ENCODE results near the gene ARHGAP28. TPM values are rescaled to one million over a fixed set of nuclear protein-coding genes. Genes with fewer than 3 reads are reported as not detected.

The ARHGAP28 gene
- total RNA-seq, 2 donors from 2014 or later, result 110 to 133 TPM

- Mint-ChIP-seq H3K9me3 (no peaks in the 10 kb centered on the region), H3K27ac (no peak overlapping the region), H3K4me3 (no peak overlapping the region), H3K36me3 (ENCODE audit: low read depth) (peaks cover 79% of the 10 kb centered on the region), H3K4me1 (peaks cover 8% of the 10 kb centered on the region), H3K27me3 (ENCODE audit: insufficient read depth) (no peaks in the 10 kb centered on the region)
- no peak for DNase-seq
- 85% methylated on average over 1 of the region's 1 CpG; no CpG with 5 or more reads in 1 of the 2 experiments for WGBS, 2 experiments (ENCODE audit: insufficient coverage in 1 of 2, insufficient read length in 1 of 2)
- H3K36me3 ChIP-seq (ENCODE audit: control insufficient read depth, insufficient read depth, low read length), result peaks cover 80% of the 10 kb centered on the region
- no peaks in the 10 kb centered on the region for H3K9me3 ChIP-seq (ENCODE audit: control insufficient read depth, low read length)
- no peak overlapping the region for H3K27ac ChIP-seq (ENCODE audit: low read depth, low read length)
- H3K4me1 ChIP-seq (ENCODE audit: control insufficient read depth, insufficient read depth, low read length), result no peaks in the 10 kb centered on the region
- H3K4me3 ChIP-seq (ENCODE audit: low read length), result no peak overlapping the region
- no peaks in the 10 kb centered on the region for H3K27me3 ChIP-seq (ENCODE audit: control insufficient read depth, insufficient read depth, low read length, poor library complexity, severe bottlenecking)
- no peak overlapping the region for H3K9ac ChIP-seq (ENCODE audit: extremely low read depth, low read length, poor library complexity, severe bottlenecking)
- TF ChIP-seq, protein P1, sequence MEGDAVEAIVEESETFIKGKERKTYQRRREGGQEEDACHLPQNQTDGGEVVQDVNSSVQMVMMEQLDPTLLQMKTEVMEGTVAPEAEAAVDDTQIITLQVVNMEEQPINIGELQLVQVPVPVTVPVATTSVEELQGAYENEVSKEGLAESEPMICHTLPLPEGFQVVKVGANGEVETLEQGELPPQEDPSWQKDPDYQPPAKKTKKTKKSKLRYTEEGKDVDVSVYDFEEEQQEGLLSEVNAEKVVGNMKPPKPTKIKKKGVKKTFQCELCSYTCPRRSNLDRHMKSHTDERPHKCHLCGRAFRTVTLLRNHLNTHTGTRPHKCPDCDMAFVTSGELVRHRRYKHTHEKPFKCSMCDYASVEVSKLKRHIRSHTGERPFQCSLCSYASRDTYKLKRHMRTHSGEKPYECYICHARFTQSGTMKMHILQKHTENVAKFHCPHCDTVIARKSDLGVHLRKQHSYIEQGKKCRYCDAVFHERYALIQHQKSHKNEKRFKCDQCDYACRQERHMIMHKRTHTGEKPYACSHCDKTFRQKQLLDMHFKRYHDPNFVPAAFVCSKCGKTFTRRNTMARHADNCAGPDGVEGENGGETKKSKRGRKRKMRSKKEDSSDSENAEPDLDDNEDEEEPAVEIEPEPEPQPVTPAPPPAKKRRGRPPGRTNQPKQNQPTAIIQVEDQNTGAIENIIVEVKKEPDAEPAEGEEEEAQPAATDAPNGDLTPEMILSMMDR (conservative IDR thresholded peaks at IDR 0.05), result no peak
These were observed 144.8 kb downstream of the ARHGAP28 start for GRCh38 chr18:6874315-6874714.

- H3K36me3 Mint-ChIP-seq (ENCODE audit: low read depth), result peaks cover 77% of the 10 kb centered on the region
- H3K9me3 Mint-ChIP-seq, result no peaks in the 10 kb centered on the region
- Histone ChIP-seq H3K4me3 (ENCODE audit: low read length) (no peak overlapping the region), H3K36me3 (ENCODE audit: control insufficient read depth, insufficient read depth, low read length) (peaks cover 80% of the 10 kb centered on the region), H3K27me3 (ENCODE audit: control insufficient read depth, insufficient read depth, low read length, poor library complexity, severe bottlenecking) (no peaks in the 10 kb centered on the region), H3K4me1 (ENCODE audit: control insufficient read depth, insufficient read depth, low read length) (no peaks in the 10 kb centered on the region), H3K9ac (ENCODE audit: extremely low read depth, low read length, poor library complexity, severe bottlenecking) (no peak overlapping the region), H3K27ac (ENCODE audit: low read depth, low read length) (no peak overlapping the region), H3K9me3 (ENCODE audit: control insufficient read depth, low read length) (no peaks in the 10 kb centered on the region)
- peaks cover 23% of the 10 kb centered on the region for H3K4me1 Mint-ChIP-seq
- TF ChIP-seq, protein P1 (conservative IDR thresholded peaks at IDR 0.05), result no peak
- DNase-seq, result no peak
- no peak overlapping the region for H3K4me3 Mint-ChIP-seq
- no peaks in the 10 kb centered on the region for H3K27me3 Mint-ChIP-seq (ENCODE audit: insufficient read depth)
- 93 to 95% methylated on average over 5 to 6 of the region's 6 CpGs for WGBS, 2 experiments (ENCODE audit: insufficient coverage in 1 of 2, insufficient read length in 1 of 2)
- no peak overlapping the region for H3K27ac Mint-ChIP-seq
These were observed 146.2 kb downstream of the ARHGAP28 start for GRCh38 chr18:6875749-6876148.

GRCh38 chr18:6876641-6877041 is 147.1 kb downstream of the ARHGAP28 start:
- H3K4me3 ChIP-seq (ENCODE audit: low read length), result no peak overlapping the region
- TF ChIP-seq, protein P1 (conservative IDR thresholded peaks at IDR 0.05), result no peak
- Mint-ChIP-seq H3K4me3 (no peak overlapping the region), H3K27me3 (ENCODE audit: insufficient read depth) (no peaks in the 10 kb centered on the region), H3K9me3 (no peaks in the 10 kb centered on the region), H3K4me1 (peaks cover 26% of the 10 kb centered on the region), H3K27ac (no peak overlapping the region), H3K36me3 (ENCODE audit: low read depth) (peaks cover 72% of the 10 kb centered on the region)
- H3K27ac ChIP-seq (ENCODE audit: low read depth, low read length), result peak overlapping the region; percentile 9
- peaks cover 80% of the 10 kb centered on the region for H3K36me3 ChIP-seq (ENCODE audit: control insufficient read depth, insufficient read depth, low read length)
- 78 to 90% methylated on average over 2 of the region's 2 CpGs for WGBS, 2 experiments (ENCODE audit: insufficient coverage in 1 of 2, insufficient read length in 1 of 2)
- H3K9ac ChIP-seq (ENCODE audit: extremely low read depth, low read length, poor library complexity, severe bottlenecking), result no peak overlapping the region
- H3K27me3 ChIP-seq (ENCODE audit: control insufficient read depth, insufficient read depth, low read length, poor library complexity, severe bottlenecking), result no peaks in the 10 kb centered on the region
- DNase-seq, result no peak
- no peaks in the 10 kb centered on the region for H3K4me1 ChIP-seq (ENCODE audit: control insufficient read depth, insufficient read depth, low read length)
- H3K9me3 ChIP-seq (ENCODE audit: control insufficient read depth, low read length), result no peaks in the 10 kb centered on the region
